Astrocyte (in vitro differentiated cells and primary cell): ENCODE measurements around the gene ACACA.

Experiments used
- CTCF ChIP-seq: IDR thresholded peaks from 2 replicates; pipeline ENCODE4 v1.5.1; 2011; ENCODE audit warnings: low read depth, mild to moderate bottlenecking, inconsistent platforms, low read length, moderate library complexity; ENCODE audit not compliant: insufficient read depth
- EZH2 ChIP-seq: IDR thresholded peaks from 2 replicates; pipeline ENCODE4 v1.6.1; 2012; ENCODE audit warnings: mild to moderate bottlenecking, low read length, inconsistent platforms; ENCODE audit not compliant: insufficient read depth

GRCh38 chr17:37170881-37171425 lies 235.7 kb downstream of the ACACA start:
- TF ChIP-seq CTCF (no peak), EZH2 (no peak)
